ENCODE measurements around the gene TPD52L1.

DNA sequence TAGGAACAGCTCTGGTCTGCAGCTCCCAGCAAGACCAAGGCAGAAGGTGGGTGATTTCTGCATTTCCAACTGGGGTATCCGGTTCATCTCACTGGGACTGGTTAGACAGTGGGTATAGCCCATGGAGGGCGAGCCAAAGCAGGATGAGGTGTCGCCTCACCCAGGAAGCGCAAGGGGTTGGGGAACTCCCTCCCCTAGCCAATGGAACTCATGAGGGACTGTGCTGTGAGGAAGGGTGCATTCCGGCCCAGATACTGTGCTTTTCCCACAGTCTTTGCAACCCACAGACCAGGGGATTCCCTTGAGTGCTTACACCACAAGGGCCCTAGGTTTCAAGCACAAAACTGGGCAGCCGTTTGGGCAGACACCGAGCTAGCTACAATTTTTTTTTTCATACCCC is 126.4 kb downstream of the TPD52L1 start:
- TF ChIP-seq, protein P1, sequence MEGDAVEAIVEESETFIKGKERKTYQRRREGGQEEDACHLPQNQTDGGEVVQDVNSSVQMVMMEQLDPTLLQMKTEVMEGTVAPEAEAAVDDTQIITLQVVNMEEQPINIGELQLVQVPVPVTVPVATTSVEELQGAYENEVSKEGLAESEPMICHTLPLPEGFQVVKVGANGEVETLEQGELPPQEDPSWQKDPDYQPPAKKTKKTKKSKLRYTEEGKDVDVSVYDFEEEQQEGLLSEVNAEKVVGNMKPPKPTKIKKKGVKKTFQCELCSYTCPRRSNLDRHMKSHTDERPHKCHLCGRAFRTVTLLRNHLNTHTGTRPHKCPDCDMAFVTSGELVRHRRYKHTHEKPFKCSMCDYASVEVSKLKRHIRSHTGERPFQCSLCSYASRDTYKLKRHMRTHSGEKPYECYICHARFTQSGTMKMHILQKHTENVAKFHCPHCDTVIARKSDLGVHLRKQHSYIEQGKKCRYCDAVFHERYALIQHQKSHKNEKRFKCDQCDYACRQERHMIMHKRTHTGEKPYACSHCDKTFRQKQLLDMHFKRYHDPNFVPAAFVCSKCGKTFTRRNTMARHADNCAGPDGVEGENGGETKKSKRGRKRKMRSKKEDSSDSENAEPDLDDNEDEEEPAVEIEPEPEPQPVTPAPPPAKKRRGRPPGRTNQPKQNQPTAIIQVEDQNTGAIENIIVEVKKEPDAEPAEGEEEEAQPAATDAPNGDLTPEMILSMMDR (conservative IDR thresholded peaks at IDR 0.05; ENCODE audit: low read depth in 2 of 2): no peak
- TF ChIP-seq POLR2AphosphoS5 (IDR thresholded peaks at IDR 0.05; ENCODE audit: low read depth): no peak

All from GM23338 (cell line).